Ishikawa (cell line): ENCODE results near the gene METTL21A.

Experiments used
- CEBPB ChIP-seq: IDR thresholded peaks from 2 replicates; pipeline ENCODE4 v1.6.1; 2012
- CREB1 ChIP-seq: IDR thresholded peaks from 2 replicates; pipeline ENCODE4 v1.6.1; 2012; ENCODE audit warnings: low read depth
- EGR1 ChIP-seq: IDR thresholded peaks from 2 replicates; pipeline ENCODE4 v1.6.1; 2012
- EP300 ChIP-seq: IDR thresholded peaks from 2 replicates; pipeline ENCODE4 v1.6.1; 2012; ENCODE audit warnings: borderline replicate concordance
- FOXM1 ChIP-seq: IDR thresholded peaks from 2 replicates; pipeline ENCODE4 v1.6.1; 2012; ENCODE audit warnings: low read depth, borderline replicate concordance
- NFIC ChIP-seq: IDR thresholded peaks from 2 replicates; pipeline ENCODE4 v1.6.1; 2012
- RAD21 ChIP-seq: IDR thresholded peaks from 2 replicates; pipeline ENCODE4 v1.6.1; 2012; ENCODE audit warnings: low read depth
- TAF1 ChIP-seq: IDR thresholded peaks from 2 replicates; pipeline ENCODE4 v1.6.1; 2012; ENCODE audit warnings: low read depth, mild to moderate bottlenecking
- TCF12 ChIP-seq: IDR thresholded peaks from 2 replicates; pipeline ENCODE4 v1.6.1; 2012; ENCODE audit warnings: low read depth
- TEAD4 ChIP-seq: IDR thresholded peaks from 2 replicates; pipeline ENCODE4 v1.6.1; 2012
- YY1 ChIP-seq: IDR thresholded peaks from 2 replicates; pipeline ENCODE4 v1.6.1; 2012; ENCODE audit warnings: low read depth
- ZBTB7A ChIP-seq: IDR thresholded peaks from 2 replicates; pipeline ENCODE4 v1.6.1; 2012; ENCODE audit warnings: low read depth
- TF ChIP-seq, protein P1 (sequence below): IDR thresholded peaks from 2 replicates; pipeline ENCODE4 v1.6.1; 2012
- TF ChIP-seq, protein P2 (sequence below): IDR thresholded peaks from 2 replicates; pipeline ENCODE4 v1.6.1; 2012
- TF ChIP-seq, protein P3 (sequence below): IDR thresholded peaks from 2 replicates; pipeline ENCODE4 v1.6.1; 2012; ENCODE audit warnings: low read depth, mild to moderate bottlenecking

Gene METTL21A

DNA sequence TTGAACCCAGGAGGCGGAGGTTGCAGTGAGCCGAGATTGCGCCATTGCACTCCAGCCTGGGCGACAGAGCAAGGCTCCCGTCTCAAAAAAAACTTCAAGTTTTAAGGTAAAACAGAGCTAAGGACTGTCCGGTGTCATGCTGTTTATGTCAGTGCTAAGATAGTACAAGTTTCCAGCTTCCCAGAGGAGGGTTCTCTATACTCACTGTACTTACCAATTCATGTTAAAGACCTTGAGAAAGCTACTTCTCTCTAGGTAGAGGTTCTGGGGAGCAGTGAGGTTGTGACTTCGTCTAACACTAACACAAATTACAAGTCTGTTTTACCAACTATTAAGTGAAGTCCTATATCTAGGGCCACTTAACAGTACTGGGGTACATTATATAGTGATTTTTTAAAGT is 18.8 kb downstream of the METTL21A start:
- no peak for TF ChIP-seq TAF1
- no peak for TF ChIP-seq EP300
- no peak for TF ChIP-seq FOXM1
- no peak for TF ChIP-seq CREB1
- TF ChIP-seq, protein P1, sequence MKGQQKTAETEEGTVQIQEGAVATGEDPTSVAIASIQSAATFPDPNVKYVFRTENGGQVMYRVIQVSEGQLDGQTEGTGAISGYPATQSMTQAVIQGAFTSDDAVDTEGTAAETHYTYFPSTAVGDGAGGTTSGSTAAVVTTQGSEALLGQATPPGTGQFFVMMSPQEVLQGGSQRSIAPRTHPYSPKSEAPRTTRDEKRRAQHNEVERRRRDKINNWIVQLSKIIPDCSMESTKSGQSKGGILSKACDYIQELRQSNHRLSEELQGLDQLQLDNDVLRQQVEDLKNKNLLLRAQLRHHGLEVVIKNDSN, result no peak

DNA sequence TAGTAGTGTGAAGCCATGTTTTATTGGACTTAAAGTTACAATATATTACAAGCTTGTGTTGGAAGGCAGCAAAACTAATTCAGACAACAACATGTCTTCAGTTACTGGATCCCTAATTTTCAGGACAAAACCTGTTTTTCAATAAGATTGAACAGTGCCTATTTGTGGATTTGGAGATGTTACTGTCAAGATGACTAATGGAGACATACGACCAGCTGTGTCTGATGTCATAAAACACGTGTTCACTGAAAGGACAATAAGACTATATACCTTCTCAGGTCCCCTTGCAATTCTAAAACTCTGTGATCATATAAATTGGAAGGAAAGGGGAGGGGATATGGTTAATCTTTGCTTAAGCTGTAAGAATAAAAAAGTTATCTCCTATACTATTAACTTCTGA is 21.7 kb downstream of the METTL21A start:
- no peak for TF ChIP-seq TAF1
- no peak for TF ChIP-seq ZBTB7A
- no peak for TF ChIP-seq TEAD4
- TF ChIP-seq, protein P1, result no peak
- TF ChIP-seq CEBPB, result no peak
- TF ChIP-seq, protein P2, sequence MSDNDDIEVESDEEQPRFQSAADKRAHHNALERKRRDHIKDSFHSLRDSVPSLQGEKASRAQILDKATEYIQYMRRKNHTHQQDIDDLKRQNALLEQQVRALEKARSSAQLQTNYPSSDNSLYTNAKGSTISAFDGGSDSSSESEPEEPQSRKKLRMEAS, result no peak
- TF ChIP-seq, protein P3, sequence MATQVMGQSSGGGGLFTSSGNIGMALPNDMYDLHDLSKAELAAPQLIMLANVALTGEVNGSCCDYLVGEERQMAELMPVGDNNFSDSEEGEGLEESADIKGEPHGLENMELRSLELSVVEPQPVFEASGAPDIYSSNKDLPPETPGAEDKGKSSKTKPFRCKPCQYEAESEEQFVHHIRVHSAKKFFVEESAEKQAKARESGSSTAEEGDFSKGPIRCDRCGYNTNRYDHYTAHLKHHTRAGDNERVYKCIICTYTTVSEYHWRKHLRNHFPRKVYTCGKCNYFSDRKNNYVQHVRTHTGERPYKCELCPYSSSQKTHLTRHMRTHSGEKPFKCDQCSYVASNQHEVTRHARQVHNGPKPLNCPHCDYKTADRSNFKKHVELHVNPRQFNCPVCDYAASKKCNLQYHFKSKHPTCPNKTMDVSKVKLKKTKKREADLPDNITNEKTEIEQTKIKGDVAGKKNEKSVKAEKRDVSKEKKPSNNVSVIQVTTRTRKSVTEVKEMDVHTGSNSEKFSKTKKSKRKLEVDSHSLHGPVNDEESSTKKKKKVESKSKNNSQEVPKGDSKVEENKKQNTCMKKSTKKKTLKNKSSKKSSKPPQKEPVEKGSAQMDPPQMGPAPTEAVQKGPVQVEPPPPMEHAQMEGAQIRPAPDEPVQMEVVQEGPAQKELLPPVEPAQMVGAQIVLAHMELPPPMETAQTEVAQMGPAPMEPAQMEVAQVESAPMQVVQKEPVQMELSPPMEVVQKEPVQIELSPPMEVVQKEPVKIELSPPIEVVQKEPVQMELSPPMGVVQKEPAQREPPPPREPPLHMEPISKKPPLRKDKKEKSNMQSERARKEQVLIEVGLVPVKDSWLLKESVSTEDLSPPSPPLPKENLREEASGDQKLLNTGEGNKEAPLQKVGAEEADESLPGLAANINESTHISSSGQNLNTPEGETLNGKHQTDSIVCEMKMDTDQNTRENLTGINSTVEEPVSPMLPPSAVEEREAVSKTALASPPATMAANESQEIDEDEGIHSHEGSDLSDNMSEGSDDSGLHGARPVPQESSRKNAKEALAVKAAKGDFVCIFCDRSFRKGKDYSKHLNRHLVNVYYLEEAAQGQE, result no peak
- no peak for TF ChIP-seq NFIC
- TF ChIP-seq EGR1, result no peak
- TF ChIP-seq TCF12, result no peak
- no peak for TF ChIP-seq FOXM1
- no peak for TF ChIP-seq RAD21

DNA sequence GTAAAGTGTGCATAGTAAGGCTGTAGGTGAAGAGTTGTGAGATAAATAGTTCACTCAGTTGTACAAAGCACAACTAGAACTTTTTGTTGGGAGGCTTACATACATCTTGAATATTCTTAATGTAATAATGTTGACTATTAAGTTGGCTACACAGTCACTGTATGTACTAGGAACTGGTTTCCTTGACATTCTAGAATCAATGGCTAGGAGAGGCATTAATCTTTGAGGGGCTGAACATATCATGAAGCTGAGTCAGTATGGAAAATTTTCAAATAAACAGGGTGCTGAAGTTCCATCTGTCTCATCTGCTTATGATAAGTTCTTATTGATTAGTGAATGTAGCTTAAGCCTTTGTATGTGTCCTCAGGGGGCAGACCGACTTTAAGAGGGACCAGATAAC is 23.4 kb downstream of the METTL21A start:
- TF ChIP-seq EGR1, result no peak
- no peak for TF ChIP-seq CEBPB
- TF ChIP-seq, protein P3, result no peak
- no peak for TF ChIP-seq CREB1
- no peak for TF ChIP-seq ZBTB7A
- TF ChIP-seq TEAD4, result no peak
- TF ChIP-seq TAF1, result no peak
- no peak for TF ChIP-seq EP300
- TF ChIP-seq YY1, result no peak
- no peak for TF ChIP-seq TCF12
- TF ChIP-seq, protein P1, result no peak
- TF ChIP-seq, protein P2, result no peak

DNA sequence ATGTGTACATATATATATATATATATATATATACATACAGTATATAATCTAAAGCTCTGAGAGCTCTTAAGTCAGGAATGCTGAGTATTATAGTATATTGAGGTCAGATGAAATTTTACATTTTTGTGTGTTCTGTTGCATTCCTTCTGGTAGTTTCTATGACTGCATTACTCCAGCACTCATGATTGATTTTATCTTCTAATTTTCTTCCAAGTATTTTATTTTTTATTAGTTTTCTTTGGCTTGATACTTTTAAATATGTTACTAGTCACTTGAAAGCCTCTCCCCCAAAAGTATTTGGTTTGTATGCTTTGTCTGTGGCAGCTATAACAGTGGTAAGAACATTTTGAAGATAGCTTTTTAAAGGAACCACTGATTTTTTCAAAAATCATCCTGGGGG is 25.0 kb downstream of the METTL21A start:
- TF ChIP-seq, protein P1, result no peak
- TF ChIP-seq RAD21 (no peak), EGR1 (no peak), TAF1 (no peak), EP300 (no peak)
- TF ChIP-seq, protein P3, result no peak

DNA sequence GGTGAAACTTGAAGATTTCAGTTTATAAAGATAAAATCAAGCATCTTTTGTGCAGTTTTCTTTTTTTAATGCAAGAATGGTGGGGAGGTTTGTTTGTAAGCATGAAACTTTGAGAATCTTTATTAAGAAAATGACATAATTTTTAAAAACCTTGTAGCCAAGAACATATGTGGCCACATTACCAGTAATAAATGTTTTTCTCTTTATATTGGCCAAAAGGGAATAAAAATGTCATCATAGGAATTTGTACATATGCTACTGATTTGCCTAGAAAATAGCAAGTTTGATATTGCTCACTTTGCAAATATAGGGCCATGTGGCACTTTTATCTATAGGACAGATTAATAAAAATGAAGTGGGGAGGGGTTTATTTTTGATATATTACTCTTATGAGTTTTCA is 25.6 kb downstream of the METTL21A start:
- TF ChIP-seq RAD21 (no peak), CREB1 (no peak), YY1 (no peak), TEAD4 (no peak), ZBTB7A (no peak)
- TF ChIP-seq, protein P3, result no peak
- TF ChIP-seq, protein P1, result no peak
